ENCODE data around the gene FCHSD1. TPM values are rescaled to one million over a fixed set of nuclear protein-coding genes. Genes with fewer than 3 reads are reported as not detected.

Gene FCHSD1
- total and polyA plus RNA-seq, 10 donors: 20.4 to 67.3 (median 45.6) TPM

- peaks cover 5 to 9% (median 7%) of the 10 kb centered on the region in 6 donors for H3K4me1 ChIP-seq
- no peaks in the 10 kb centered on the region for H3K9me3 ChIP-seq
- no peaks in the 10 kb centered on the region for H3K27me3 ChIP-seq (replicated peaks in 1 of 7)
- H3K36me3 ChIP-seq: peaks cover 0 to 68% (median 2%) of the 10 kb centered on the region in 6 donors
- TF ChIP-seq POLR2AphosphoS5 (IDR thresholded peaks at IDR 0.05) (peak; percentile 37 to 68 (median 52)), CTCF (IDR thresholded peaks at IDR 0.05 in 8 of 11, conservative IDR thresholded peaks at IDR 0.05 in 3 of 11) (peak; percentile 86 to 95 (median 93)), POLR2A (IDR thresholded peaks at IDR 0.05) (no peak)
- intact Hi-C loops (cut with DNase I; ENCODE audit: low total_unique reads): no loop called here
- peak; percentile 93 for DNase-seq
- no peak overlapping the region for H3K4me3 ChIP-seq
- H3K27ac ChIP-seq: peak overlapping the region in 1 of 8 donors; percentile 48
- 26 to 47% (median 36%) methylated on average over 8 to 13 of the region's 13 CpGs for WGBS, 5 donors
These were observed 13.7 kb upstream of the FCHSD1 start for GRCh38 chr5:141664733-141665461.

GRCh38 chr5:141663506-141663905 is 12.3 kb upstream of the FCHSD1 start:
- H3K27me3 ChIP-seq (replicated peaks in 1 of 7): no peaks in the 10 kb centered on the region
- DNase-seq: peak; percentile 14
- H3K4me3 ChIP-seq: no peak overlapping the region
- H3K27ac ChIP-seq: no peak overlapping the region
- H3K9me3 ChIP-seq: no peaks in the 10 kb centered on the region
- intact Hi-C loops (cut with DNase I; ENCODE audit: low total_unique reads): no loop called here
- TF ChIP-seq POLR2AphosphoS5 (IDR thresholded peaks at IDR 0.05) (no peak), POLR2A (IDR thresholded peaks at IDR 0.05) (no peak), CTCF (IDR thresholded peaks at IDR 0.05 in 8 of 11, conservative IDR thresholded peaks at IDR 0.05 in 3 of 11) (no peak)
- H3K4me1 ChIP-seq: peaks cover 5 to 9% (median 7%) of the 10 kb centered on the region in 6 donors
- peaks cover 0 to 68% (median 2%) of the 10 kb centered on the region in 6 donors for H3K36me3 ChIP-seq
- WGBS, 5 donors: 74 to 88% (median 87%) methylated on average over 8 of the region's 8 CpGs

- H3K4me3 ChIP-seq: no peak overlapping the region
- intact Hi-C loops (cut with DNase I; ENCODE audit: low total_unique reads): no loop called here
- peaks cover 0 to 78% (median 2%) of the 10 kb centered on the region in 6 donors for H3K36me3 ChIP-seq
- peaks cover 5 to 9% (median 7%) of the 10 kb centered on the region in 6 donors for H3K4me1 ChIP-seq
- H3K27ac ChIP-seq: no peak overlapping the region
- no peak for DNase-seq
- no peak for TF ChIP-seq CTCF (IDR thresholded peaks at IDR 0.05 in 8 of 11, conservative IDR thresholded peaks at IDR 0.05 in 3 of 11)
- no peak for TF ChIP-seq POLR2A (IDR thresholded peaks at IDR 0.05)
- TF ChIP-seq POLR2AphosphoS5 (IDR thresholded peaks at IDR 0.05): no peak
- H3K27me3 ChIP-seq (replicated peaks in 1 of 7): no peaks in the 10 kb centered on the region
- no peaks in the 10 kb centered on the region for H3K9me3 ChIP-seq
- WGBS, 5 donors: 88 to 96% (median 88%) methylated on average over 14 to 17 of the region's 17 CpGs
These were observed 10.8 kb upstream of the FCHSD1 start for GRCh38 chr5:141662028-141662427.

GRCh38 chr5:141657937-141658545 is 6.8 kb upstream of the FCHSD1 start:
- H3K9me3 ChIP-seq: no peaks in the 10 kb centered on the region
- intact Hi-C loops (cut with DNase I; ENCODE audit: low total_unique reads): no loop called here
- DNase-seq: no peak
- no peak overlapping the region for H3K27ac ChIP-seq
- H3K4me1 ChIP-seq: no peaks in the 10 kb centered on the region
- 71 to 84% (median 75%) methylated on average over 8 of the region's 8 CpGs for WGBS, 5 donors
- TF ChIP-seq POLR2AphosphoS5 (IDR thresholded peaks at IDR 0.05) (no peak), CTCF (IDR thresholded peaks at IDR 0.05 in 8 of 11, conservative IDR thresholded peaks at IDR 0.05 in 3 of 11) (no peak), POLR2A (IDR thresholded peaks at IDR 0.05) (no peak)
- H3K36me3 ChIP-seq: peaks cover 0 to 87% (median 8%) of the 10 kb centered on the region in 6 donors
- H3K4me3 ChIP-seq: no peak overlapping the region
- H3K27me3 ChIP-seq (replicated peaks in 1 of 7): no peaks in the 10 kb centered on the region

Data from spleen (tissue), 11 donors.